Natural killer cell treated with Interleukin-12 subunit alpha and Interleukin-12 subunit beta and Interleukin-15 and Interleukin-18, amount 100 ng/mL, for 72 hours (primary cell): Measurements from ENCODE around the gene SPEF2. TPM values are rescaled to one million over a fixed set of nuclear protein-coding genes. Genes with fewer than 3 reads are reported as not detected.
"Not testable (repeated sequence)": the region's sequence is repeated elsewhere in the genome, so short reads cannot be mapped to it uniquely, and the experiment has no call there.

Source experiments
- ATAC-seq, 2 donors: fragments of 150-1000 bp; cut with Tn5 transposase in 1 of 2; sonication (Bioruptor Pico), chemical (Tn5 transposase) in 1 of 2; 2 replicates each; pipeline ENCODE4 v1.10.0; 2021
- DNase-seq: peaks from one replicate; pipeline ENCODE4 v3.0.0; 2022; ENCODE audit warnings: low spot score
- H3K27ac Mint-ChIP-seq, 2 donors: 1 replicate in 1 of 2; 2 replicates in 1 of 2; pipeline ENCODE4 v1.8.0; 2022; ENCODE audit warnings: mixed read lengths in 2 of 2, mild to moderate bottlenecking in 1 of 2, moderate library complexity in 1 of 2
- H3K27me3 Mint-ChIP-seq, 2 donors: 1 replicate in 1 of 2; 2 replicates in 1 of 2; pipeline ENCODE4 v1.8.0; 2022; ENCODE audit warnings: mixed read lengths in 2 of 2
- H3K36me3 Mint-ChIP-seq: one replicate; pipeline ENCODE4 v1.8.0; 2022; ENCODE audit warnings: mixed read lengths
- H3K4me1 Mint-ChIP-seq, 2 donors: 1 replicate in 1 of 2; 2 replicates in 1 of 2; pipeline ENCODE4 v1.8.0; 2022; ENCODE audit warnings: low read depth in 2 of 2, mixed read lengths in 2 of 2, mild to moderate bottlenecking in 1 of 2
- H3K4me3 Mint-ChIP-seq: one replicate; pipeline ENCODE4 v1.8.0; 2022; ENCODE audit warnings: mixed read lengths
- H3K9me3 Mint-ChIP-seq: 2 replicates; pipeline ENCODE4 v1.8.0; 2022; ENCODE audit warnings: mixed read lengths
- total RNA-seq, 2 donors: library from RNA; stranded (reverse); gene quantifications; one replicate each; pipeline ENCODE4 v1.2.3, GENCODE V29; 2022

SPEF2 gene
- total RNA-seq, 2 donors from 2014 or later: 8.9 to 9.5 TPM

- H3K4me3 Mint-ChIP-seq: no peak overlapping the region
- no peaks in the 10 kb centered on the region for H3K27me3 Mint-ChIP-seq
- no peak for ATAC-seq
- peaks cover 14% of the 10 kb centered on the region in 2 donors for H3K4me1 Mint-ChIP-seq
- no peaks in the 10 kb centered on the region for H3K9me3 Mint-ChIP-seq
- no peak overlapping the region for H3K27ac Mint-ChIP-seq
- no peak for DNase-seq
- peaks cover 31% of the 10 kb centered on the region for H3K36me3 Mint-ChIP-seq
These were observed 47.4 kb downstream of the SPEF2 start for GRCh38 chr5:35665096-35665495.

GRCh38 chr5:35668319-35668718 is 50.7 kb downstream of the SPEF2 start:
- H3K9me3 Mint-ChIP-seq: no peaks in the 10 kb centered on the region
- H3K27me3 Mint-ChIP-seq: no peaks in the 10 kb centered on the region
- peaks cover 28 to 34% of the 10 kb centered on the region in 2 donors for H3K4me1 Mint-ChIP-seq
- H3K27ac Mint-ChIP-seq: no peak overlapping the region
- H3K36me3 Mint-ChIP-seq: peaks cover 18% of the 10 kb centered on the region
- ATAC-seq (peak in 1 of 2 donors; percentile 41), DNase-seq (no peak)
- H3K4me3 Mint-ChIP-seq: no peak overlapping the region

- ATAC-seq (no peak), DNase-seq (no peak)
- H3K36me3 Mint-ChIP-seq: peaks cover 13% of the 10 kb centered on the region
- no peak overlapping the region for H3K27ac Mint-ChIP-seq
- H3K27me3 Mint-ChIP-seq: no peaks in the 10 kb centered on the region
- no peaks in the 10 kb centered on the region for H3K9me3 Mint-ChIP-seq
- H3K4me3 Mint-ChIP-seq: no peak overlapping the region
- peaks cover 33 to 39% of the 10 kb centered on the region in 2 donors for H3K4me1 Mint-ChIP-seq
These were observed 51.1 kb downstream of the SPEF2 start for GRCh38 chr5:35668794-35669193.

- ATAC-seq: peak in 1 of 2 donors; percentile 56
- no peaks in the 10 kb centered on the region for H3K27me3 Mint-ChIP-seq
- H3K9me3 Mint-ChIP-seq: no peaks in the 10 kb centered on the region
- H3K4me3 Mint-ChIP-seq: peak overlapping the region; percentile 43
- DNase-seq: no peak
- peak overlapping the region; percentile 60 to 81 for H3K27ac Mint-ChIP-seq
- peaks cover 4% of the 10 kb centered on the region for H3K36me3 Mint-ChIP-seq
- peaks cover 31 to 36% of the 10 kb centered on the region in 2 donors for H3K4me1 Mint-ChIP-seq
These were observed 54.1 kb downstream of the SPEF2 start for GRCh38 chr5:35671541-35672295.

GRCh38 chr5:35672296-35672655 is 54.6 kb downstream of the SPEF2 start:
- not testable (repeated sequence) for H3K9me3 Mint-ChIP-seq, H3K4me3 Mint-ChIP-seq, DNase-seq, H3K27me3 Mint-ChIP-seq, H3K36me3 Mint-ChIP-seq, ATAC-seq
- H3K27ac Mint-ChIP-seq: peak overlapping the region in 1 of 2 donors; percentile 60
- peaks cover 31 to 36% of the 10 kb centered on the region in 2 donors for H3K4me1 Mint-ChIP-seq

GRCh38 chr5:35672995-35673394 is 55.3 kb downstream of the SPEF2 start:
- Mint-ChIP-seq H3K4me1 (peaks cover 31 to 36% of the 10 kb centered on the region in 2 donors), H3K9me3 (no peaks in the 10 kb centered on the region), H3K36me3 (no peaks in the 10 kb centered on the region), H3K27me3 (no peaks in the 10 kb centered on the region), H3K4me3 (peak overlapping the region; percentile 45), H3K27ac (peak overlapping the region; percentile 50 to 83)
- ATAC-seq (peak; percentile 84 to 85), DNase-seq (no peak)

GRCh38 chr5:35674049-35674448 is 56.4 kb downstream of the SPEF2 start:
- ATAC-seq (no peak), DNase-seq (no peak)
- Mint-ChIP-seq H3K4me3 (peak overlapping the region; percentile 45), H3K27me3 (no peaks in the 10 kb centered on the region), H3K9me3 (no peaks in the 10 kb centered on the region), H3K27ac (peak overlapping the region; percentile 50 to 83), H3K4me1 (peaks cover 29 to 38% of the 10 kb centered on the region in 2 donors), H3K36me3 (no peaks in the 10 kb centered on the region)

DNA sequence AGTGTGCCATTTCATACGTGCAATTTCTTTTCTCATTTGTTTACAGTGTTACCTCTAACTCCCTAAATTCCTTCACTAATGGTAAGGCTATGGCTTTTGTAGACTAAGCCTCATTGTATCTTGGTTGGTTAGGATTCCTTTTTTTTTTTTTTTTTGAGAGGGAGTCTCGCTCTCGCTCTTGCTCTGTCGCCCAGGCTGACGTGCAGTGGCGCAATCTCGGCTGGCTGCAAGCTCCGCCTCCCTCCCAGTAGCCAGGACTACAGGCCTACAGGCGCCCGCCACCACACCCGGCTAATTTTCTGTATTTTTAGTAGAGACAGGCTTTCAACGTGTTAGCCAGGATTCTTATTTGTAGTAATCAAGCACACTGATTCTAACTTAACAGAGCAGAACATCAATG is 57.7 kb downstream of the SPEF2 start:
- ATAC-seq (no peak), DNase-seq (no peak)
- H3K9me3 Mint-ChIP-seq: no peaks in the 10 kb centered on the region
- H3K36me3 Mint-ChIP-seq: no peaks in the 10 kb centered on the region
- H3K27ac Mint-ChIP-seq: no peak overlapping the region
- H3K4me1 Mint-ChIP-seq: peaks cover 29 to 37% of the 10 kb centered on the region in 2 donors
- no peaks in the 10 kb centered on the region for H3K27me3 Mint-ChIP-seq
- H3K4me3 Mint-ChIP-seq: no peak overlapping the region

DNA sequence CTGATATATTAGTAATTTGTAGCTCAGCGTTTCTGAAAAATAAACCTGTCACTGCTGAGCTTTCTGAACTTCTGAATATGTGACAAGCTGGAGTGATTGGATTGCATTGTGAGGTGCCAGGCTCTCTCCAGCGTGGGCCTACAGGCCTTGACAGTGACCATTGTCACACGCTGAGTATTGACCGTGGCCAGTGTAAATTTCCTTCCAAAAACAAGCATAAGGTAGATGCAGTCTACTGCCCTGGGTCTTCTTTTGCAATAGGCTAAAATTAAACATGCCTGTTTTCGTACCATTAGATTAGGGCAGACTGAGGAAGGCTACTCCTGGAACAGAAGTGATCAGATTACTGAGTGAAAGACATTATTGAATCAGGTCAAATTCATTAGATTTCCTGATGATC is 60.2 kb downstream of the SPEF2 start:
- ATAC-seq (no peak), DNase-seq (no peak)
- peaks cover 19 to 21% of the 10 kb centered on the region in 2 donors for H3K4me1 Mint-ChIP-seq
- H3K4me3 Mint-ChIP-seq: no peak overlapping the region
- no peak overlapping the region for H3K27ac Mint-ChIP-seq
- H3K27me3 Mint-ChIP-seq: no peaks in the 10 kb centered on the region
- H3K9me3 Mint-ChIP-seq: no peaks in the 10 kb centered on the region
- no peaks in the 10 kb centered on the region for H3K36me3 Mint-ChIP-seq

DNA sequence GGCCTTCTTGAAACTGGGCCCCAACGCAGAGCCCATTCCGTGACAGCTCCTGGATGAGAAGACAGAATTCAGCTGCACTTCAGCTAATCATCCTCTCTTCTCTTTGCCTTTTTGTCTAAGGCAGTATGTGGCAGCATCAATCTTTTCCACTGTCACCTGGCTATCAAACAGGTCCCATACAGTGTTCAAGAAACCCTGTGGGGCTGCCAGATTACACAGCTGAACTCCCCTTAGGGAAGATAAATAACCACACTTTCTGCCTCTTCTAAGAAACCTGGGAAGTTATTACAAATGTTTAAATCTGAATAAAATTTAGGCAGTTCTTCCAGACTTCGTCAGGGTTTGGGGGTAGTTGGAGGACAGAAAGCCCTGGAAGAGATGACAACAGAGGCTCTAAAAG is 61.0 kb downstream of the SPEF2 start:
- H3K9me3 Mint-ChIP-seq: no peaks in the 10 kb centered on the region
- no peak overlapping the region for H3K4me3 Mint-ChIP-seq
- peaks cover 11 to 13% of the 10 kb centered on the region in 2 donors for H3K4me1 Mint-ChIP-seq
- no peak for ATAC-seq
- H3K27ac Mint-ChIP-seq: no peak overlapping the region
- no peaks in the 10 kb centered on the region for H3K36me3 Mint-ChIP-seq
- DNase-seq: no peak
- no peaks in the 10 kb centered on the region for H3K27me3 Mint-ChIP-seq

DNA sequence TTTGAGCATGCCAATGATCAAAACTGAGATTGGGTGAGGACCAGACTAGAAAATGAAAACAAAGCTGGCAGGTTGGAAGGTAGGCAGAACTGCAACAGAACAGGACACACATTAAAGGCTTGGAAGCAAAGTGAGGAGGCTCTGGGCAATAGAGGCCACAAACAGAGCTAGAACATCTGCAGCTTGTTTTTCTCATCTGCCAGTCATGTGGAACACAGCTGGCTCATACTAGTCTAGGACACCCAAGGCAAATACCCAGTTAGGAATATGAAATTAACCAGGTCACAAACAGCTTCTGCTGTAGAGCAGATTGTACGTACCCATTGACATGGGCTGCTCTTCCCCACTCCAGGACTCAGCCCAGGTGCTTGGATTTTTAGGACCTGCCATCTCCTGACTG is 61.7 kb downstream of the SPEF2 start:
- no peak overlapping the region for H3K27ac Mint-ChIP-seq
- H3K9me3 Mint-ChIP-seq: no peaks in the 10 kb centered on the region
- H3K4me1 Mint-ChIP-seq: peaks cover 7 to 9% of the 10 kb centered on the region in 2 donors
- H3K27me3 Mint-ChIP-seq: no peaks in the 10 kb centered on the region
- no peaks in the 10 kb centered on the region for H3K36me3 Mint-ChIP-seq
- DNase-seq (no peak), ATAC-seq (no peak)
- no peak overlapping the region for H3K4me3 Mint-ChIP-seq

DNA sequence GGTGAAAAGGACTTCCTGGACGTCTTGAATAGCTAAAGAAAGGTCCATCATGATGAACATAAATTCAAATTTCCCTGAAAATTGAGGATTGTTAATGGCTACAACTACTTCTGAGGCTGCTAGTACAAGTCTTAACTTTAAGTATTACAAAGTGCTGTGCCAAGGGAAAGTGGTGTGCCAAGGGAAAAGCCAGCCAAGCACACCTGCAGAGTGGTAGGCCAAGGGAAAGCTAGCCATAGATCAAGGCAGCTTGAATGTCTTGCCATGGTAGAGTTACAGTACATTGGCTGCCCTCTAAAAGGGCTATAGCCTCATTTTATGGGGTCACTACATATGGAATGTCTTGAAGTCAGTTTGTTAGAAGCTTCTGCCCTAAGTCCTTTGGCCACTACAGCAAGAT is 64.2 kb downstream of the SPEF2 start:
- no peak overlapping the region for H3K4me3 Mint-ChIP-seq
- H3K27ac Mint-ChIP-seq: no peak overlapping the region
- no peak for ATAC-seq
- peaks cover 4 to 5% of the 10 kb centered on the region in 2 donors for H3K4me1 Mint-ChIP-seq
- DNase-seq: no peak
- no peaks in the 10 kb centered on the region for H3K27me3 Mint-ChIP-seq
- no peaks in the 10 kb centered on the region for H3K36me3 Mint-ChIP-seq
- no peaks in the 10 kb centered on the region for H3K9me3 Mint-ChIP-seq

DNA sequence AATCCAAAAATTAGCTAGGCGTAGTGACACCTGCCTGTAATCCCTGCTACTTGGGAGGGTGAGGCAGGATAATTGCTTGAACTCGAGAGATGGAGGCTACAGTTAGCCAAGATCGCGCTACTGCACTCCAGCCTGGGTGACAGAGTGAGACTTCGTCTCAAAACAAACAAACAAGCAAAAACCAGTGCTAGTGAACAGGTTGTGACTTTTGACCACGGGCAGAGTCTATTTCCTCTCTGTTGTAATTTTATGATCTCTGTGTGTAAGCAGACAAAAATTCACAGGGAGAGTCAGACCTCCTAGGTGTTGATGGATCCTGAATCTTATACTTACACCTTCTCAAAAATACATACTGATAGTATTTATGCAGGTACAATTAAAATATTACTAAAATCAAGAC is 65.8 kb downstream of the SPEF2 start:
- DNase-seq (no peak), ATAC-seq (no peak)
- Mint-ChIP-seq H3K4me3 (no peak overlapping the region), H3K4me1 (peaks cover 4 to 5% of the 10 kb centered on the region in 2 donors), H3K27me3 (no peaks in the 10 kb centered on the region), H3K9me3 (no peaks in the 10 kb centered on the region), H3K27ac (no peak overlapping the region), H3K36me3 (no peaks in the 10 kb centered on the region)

- DNase-seq: no peak
- Mint-ChIP-seq H3K36me3 (no peaks in the 10 kb centered on the region), H3K27ac (no peak overlapping the region), H3K9me3 (no peaks in the 10 kb centered on the region), H3K4me3 (no peak overlapping the region), H3K27me3 (peaks cover 0 to 4% of the 10 kb centered on the region in 2 donors), H3K4me1 (no peaks in the 10 kb centered on the region)
- ATAC-seq: no peak
These were observed 67.5 kb downstream of the SPEF2 start for GRCh38 chr5:35685161-35685560.

- no peak overlapping the region for H3K4me3 Mint-ChIP-seq
- no peak overlapping the region for H3K27ac Mint-ChIP-seq
- DNase-seq (no peak), ATAC-seq (no peak)
- H3K27me3 Mint-ChIP-seq: peaks cover 0 to 4% of the 10 kb centered on the region in 2 donors
- no peaks in the 10 kb centered on the region for H3K4me1 Mint-ChIP-seq
- H3K9me3 Mint-ChIP-seq: no peaks in the 10 kb centered on the region
- H3K36me3 Mint-ChIP-seq: peaks cover 4% of the 10 kb centered on the region
These were observed 70.3 kb downstream of the SPEF2 start for GRCh38 chr5:35687961-35688360.
